ENCODE results near the gene KCNG3. TPM values are rescaled to one million over a fixed set of nuclear protein-coding genes. Genes with fewer than 3 reads are reported as not detected.
A peak's percentile ranks its signal among the peaks of the same experiment; 100 is the strongest.

The KCNG3 gene
- total and polyA plus RNA-seq, 2 of the 13 experiments (the other 11 are each of a cell fraction or from before 2014, with no cell fraction given), result 2.8 to 4.8 TPM

GRCh38 chr2:42495234-42495581 is 1.4 kb upstream of the KCNG3 start:
- no peaks in the 10 kb centered on the region for H4K20me1 ChIP-seq (ENCODE audit: insufficient read depth, low read length)
- H3K27ac ChIP-seq (ENCODE audit: extremely low read length, insufficient read depth, low read length), result peak overlapping the region; percentile 26
- ATAC-seq (no peak), DNase-seq (ENCODE audit: low spot score) (no peak), FAIRE-seq (no peak)
- peaks cover 34% of the 10 kb centered on the region for H3K79me2 ChIP-seq (ENCODE audit: insufficient read depth, low read length)
- intact Hi-C loops (cut with micrococcal nuclease; ENCODE audit: unreplicated experiment) (loop anchor here (1.0 to 10.0 kb wide), 4 partner anchors 64 to 168 kb away; no protein-coding TSS in a partner anchor), in situ Hi-C loops (cut with HindIII; ENCODE audit: extremely low pct_ligation_motif_present, low pct_unique_long_range_greater_than_20kb) (no loop called here)
- peaks cover 69% of the 10 kb centered on the region for H3K4me1 ChIP-seq (ENCODE audit: insufficient read depth, low read length)
- peak overlapping the region; percentile 42 for H2AFZ ChIP-seq (ENCODE audit: low read length)
- peak overlapping the region; percentile 82 for H3K9ac ChIP-seq (ENCODE audit: insufficient read depth, low read depth, low read length)
- no peaks in the 10 kb centered on the region for H3K36me3 ChIP-seq (replicated peaks in 1 of 2; ENCODE audit: control insufficient read depth in 1 of 2, insufficient read depth in 2 of 2, low read length in 2 of 2)
- WGBS (ENCODE audit: low lambda C conversion rate), result 0% methylated on average over 1 of the region's 1 CpG
- H3K4me2 ChIP-seq (ENCODE audit: low read depth, low read length), result peak overlapping the region; percentile 95
- ChIA-PET POLR2A (interaction anchor here (2.5 kb wide), 1 partner anchor 10 kb away, joined by 19 read pairs; no protein-coding TSS in a partner anchor), CTCF (ENCODE audit: low intra/inter-chr PET ratio, low total read pairs) (interaction anchor here (1.2 to 3.1 kb wide), 3 partner anchors 18 to 168 kb away, joined by 3 to 28 read pairs (median 3); no protein-coding TSS in a partner anchor)
- no peaks in the 10 kb centered on the region for H3K27me3 ChIP-seq (ENCODE audit: control insufficient read depth in 1 of 2, insufficient read depth in 2 of 2, low read length in 2 of 2)
- no TSS peak for BruUV-seq (replicated peaks)
- no peaks in the 10 kb centered on the region for H3K9me3 ChIP-seq (ENCODE audit: low read length)
- peak overlapping the region; percentile 20 to 88 (median 86) for H3K4me3 ChIP-seq (replicated peaks in 1 of 3; ENCODE audit: insufficient read depth in 1 of 3, low read depth in 2 of 3, low read length in 3 of 3)
- TF ChIP-seq CHD4 (IDR thresholded peaks at IDR 0.05; ENCODE audit: borderline replicate concordance, low read length) (0 out of 2 replicates have a peak, but pooled peaks have one; percentile 5), ZSCAN21 (CRISPR knock-in tag; IDR thresholded peaks at IDR 0.05; ENCODE audit: borderline replicate concordance) (no peak), KAT7 (CRISPR knock-in tag; IDR thresholded peaks at IDR 0.05; ENCODE audit: borderline replicate concordance) (no peak), PCBP1 (IDR thresholded peaks at IDR 0.05; ENCODE audit: borderline replicate concordance, low read depth, low read length) (no peak), RARA (CRISPR knock-in tag; IDR thresholded peaks at IDR 0.05) (no peak), MEF2D (CRISPR knock-in tag; IDR thresholded peaks at IDR 0.05) (no peak), NFATC3 (CRISPR knock-in tag; IDR thresholded peaks at IDR 0.05) (no peak), FOSL2 (CRISPR knock-in tag; IDR thresholded peaks at IDR 0.05) (no peak), ERF (CRISPR knock-in tag; IDR thresholded peaks at IDR 0.05) (no peak), GLI4 (CRISPR knock-in tag; IDR thresholded peaks at IDR 0.05; ENCODE audit: borderline replicate concordance) (no peak)
- TF ChIP-seq, protein P1, sequence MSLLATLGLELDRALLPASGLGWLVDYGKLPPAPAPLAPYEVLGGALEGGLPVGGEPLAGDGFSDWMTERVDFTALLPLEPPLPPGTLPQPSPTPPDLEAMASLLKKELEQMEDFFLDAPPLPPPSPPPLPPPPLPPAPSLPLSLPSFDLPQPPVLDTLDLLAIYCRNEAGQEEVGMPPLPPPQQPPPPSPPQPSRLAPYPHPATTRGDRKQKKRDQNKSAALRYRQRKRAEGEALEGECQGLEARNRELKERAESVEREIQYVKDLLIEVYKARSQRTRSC (CRISPR knock-in tag; IDR thresholded peaks at IDR 0.05; ENCODE audit: low read depth), result no peak
- TF ChIP-seq, protein P2, sequence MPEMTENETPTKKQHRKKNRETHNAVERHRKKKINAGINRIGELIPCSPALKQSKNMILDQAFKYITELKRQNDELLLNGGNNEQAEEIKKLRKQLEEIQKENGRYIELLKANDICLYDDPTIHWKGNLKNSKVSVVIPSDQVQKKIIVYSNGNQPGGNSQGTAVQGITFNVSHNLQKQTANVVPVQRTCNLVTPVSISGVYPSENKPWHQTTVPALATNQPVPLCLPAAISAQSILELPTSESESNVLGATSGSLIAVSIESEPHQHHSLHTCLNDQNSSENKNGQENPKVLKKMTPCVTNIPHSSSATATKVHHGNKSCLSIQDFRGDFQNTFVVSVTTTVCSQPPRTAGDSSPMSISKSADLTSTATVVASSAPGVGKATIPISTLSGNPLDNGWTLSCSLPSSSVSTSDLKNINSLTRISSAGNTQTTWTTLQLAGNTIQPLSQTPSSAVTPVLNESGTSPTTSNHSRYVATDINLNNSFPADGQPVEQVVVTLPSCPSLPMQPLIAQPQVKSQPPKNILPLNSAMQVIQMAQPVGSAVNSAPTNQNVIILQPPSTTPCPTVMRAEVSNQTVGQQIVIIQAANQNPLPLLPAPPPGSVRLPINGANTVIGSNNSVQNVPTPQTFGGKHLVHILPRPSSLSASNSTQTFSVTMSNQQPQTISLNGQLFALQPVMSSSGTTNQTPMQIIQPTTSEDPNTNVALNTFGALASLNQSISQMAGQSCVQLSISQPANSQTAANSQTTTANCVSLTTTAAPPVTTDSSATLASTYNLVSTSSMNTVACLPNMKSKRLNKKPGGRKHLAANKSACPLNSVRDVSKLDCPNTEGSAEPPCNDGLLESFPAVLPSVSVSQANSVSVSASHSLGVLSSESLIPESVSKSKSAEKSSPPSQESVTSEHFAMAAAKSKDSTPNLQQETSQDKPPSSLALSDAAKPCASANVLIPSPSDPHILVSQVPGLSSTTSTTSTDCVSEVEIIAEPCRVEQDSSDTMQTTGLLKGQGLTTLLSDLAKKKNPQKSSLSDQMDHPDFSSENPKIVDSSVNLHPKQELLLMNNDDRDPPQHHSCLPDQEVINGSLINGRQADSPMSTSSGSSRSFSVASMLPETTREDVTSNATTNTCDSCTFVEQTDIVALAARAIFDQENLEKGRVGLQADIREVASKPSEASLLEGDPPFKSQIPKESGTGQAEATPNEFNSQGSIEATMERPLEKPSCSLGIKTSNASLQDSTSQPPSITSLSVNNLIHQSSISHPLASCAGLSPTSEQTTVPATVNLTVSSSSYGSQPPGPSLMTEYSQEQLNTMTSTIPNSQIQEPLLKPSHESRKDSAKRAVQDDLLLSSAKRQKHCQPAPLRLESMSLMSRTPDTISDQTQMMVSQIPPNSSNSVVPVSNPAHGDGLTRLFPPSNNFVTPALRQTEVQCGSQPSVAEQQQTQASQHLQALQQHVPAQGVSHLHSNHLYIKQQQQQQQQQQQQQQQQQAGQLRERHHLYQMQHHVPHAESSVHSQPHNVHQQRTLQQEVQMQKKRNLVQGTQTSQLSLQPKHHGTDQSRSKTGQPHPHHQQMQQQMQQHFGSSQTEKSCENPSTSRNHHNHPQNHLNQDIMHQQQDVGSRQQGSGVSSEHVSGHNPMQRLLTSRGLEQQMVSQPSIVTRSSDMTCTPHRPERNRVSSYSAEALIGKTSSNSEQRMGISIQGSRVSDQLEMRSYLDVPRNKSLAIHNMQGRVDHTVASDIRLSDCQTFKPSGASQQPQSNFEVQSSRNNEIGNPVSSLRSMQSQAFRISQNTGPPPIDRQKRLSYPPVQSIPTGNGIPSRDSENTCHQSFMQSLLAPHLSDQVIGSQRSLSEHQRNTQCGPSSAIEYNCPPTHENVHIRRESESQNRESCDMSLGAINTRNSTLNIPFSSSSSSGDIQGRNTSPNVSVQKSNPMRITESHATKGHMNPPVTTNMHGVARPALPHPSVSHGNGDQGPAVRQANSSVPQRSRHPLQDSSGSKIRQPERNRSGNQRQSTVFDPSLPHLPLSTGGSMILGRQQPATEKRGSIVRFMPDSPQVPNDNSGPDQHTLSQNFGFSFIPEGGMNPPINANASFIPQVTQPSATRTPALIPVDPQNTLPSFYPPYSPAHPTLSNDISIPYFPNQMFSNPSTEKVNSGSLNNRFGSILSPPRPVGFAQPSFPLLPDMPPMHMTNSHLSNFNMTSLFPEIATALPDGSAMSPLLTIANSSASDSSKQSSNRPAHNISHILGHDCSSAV (CRISPR knock-in tag; IDR thresholded peaks at IDR 0.05; ENCODE audit: borderline replicate concordance), result no peak
- TF ChIP-seq, protein P3, sequence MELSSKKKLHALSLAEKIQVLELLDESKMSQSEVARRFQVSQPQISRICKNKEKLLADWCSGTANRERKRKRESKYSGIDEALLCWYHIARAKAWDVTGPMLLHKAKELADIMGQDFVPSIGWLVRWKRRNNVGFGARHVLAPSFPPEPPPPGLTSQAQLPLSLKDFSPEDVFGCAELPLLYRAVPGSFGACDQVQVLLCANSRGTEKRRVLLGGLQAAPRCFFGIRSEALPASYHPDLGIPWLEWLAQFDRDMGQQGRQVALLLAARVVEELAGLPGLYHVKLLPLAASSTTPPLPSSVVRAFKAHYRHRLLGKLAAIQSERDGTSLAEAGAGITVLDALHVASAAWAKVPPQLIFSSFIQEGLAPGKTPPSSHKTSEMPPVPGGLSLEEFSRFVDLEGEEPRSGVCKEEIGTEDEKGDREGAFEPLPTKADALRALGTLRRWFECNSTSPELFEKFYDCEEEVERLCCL (CRISPR knock-in tag; IDR thresholded peaks at IDR 0.05; ENCODE audit: borderline replicate concordance), result no peak
- TF ChIP-seq, protein P4, sequence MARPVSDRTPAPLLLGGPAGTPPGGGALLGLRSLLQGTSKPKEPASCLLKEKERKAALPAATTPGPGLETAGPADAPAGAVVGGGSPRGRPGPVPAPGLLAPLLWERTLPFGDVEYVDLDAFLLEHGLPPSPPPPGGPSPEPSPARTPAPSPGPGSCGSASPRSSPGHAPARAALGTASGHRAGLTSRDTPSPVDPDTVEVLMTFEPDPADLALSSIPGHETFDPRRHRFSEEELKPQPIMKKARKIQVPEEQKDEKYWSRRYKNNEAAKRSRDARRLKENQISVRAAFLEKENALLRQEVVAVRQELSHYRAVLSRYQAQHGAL (CRISPR knock-in tag; IDR thresholded peaks at IDR 0.05; ENCODE audit: not compliant biosample characterization), result no peak
